AG04450 (cell line): ENCODE data around the gene MRTFA. TPM values are rescaled to one million over a fixed set of nuclear protein-coding genes. Genes with fewer than 3 reads are reported as not detected.

Experiments used
- CTCF ChIA-PET: fragments of 300-600, 350-600 bp; formaldehyde crosslinking; extraction: SDS; loops from one replicate; lab custom pipeline; 2022; ENCODE audit warnings: antibody characterized with exemption, inconsistent platforms; lab: Charles Lee
- POLR2A ChIA-PET: fragments of 350-600 bp; formaldehyde crosslinking; extraction: SDS; loops from one replicate; lab custom pipeline; 2021; ENCODE audit warnings: antibody characterized with exemption, inconsistent platforms; lab: Yijun Ruan, JAX
- DNase-seq: peaks from one replicate; pipeline ENCODE4 v3.0.0-alpha.2; 2011; ENCODE audit warnings: low read depth, low spot score
- H3K27ac ChIP-seq: one replicate; pipeline ENCODE4 v1.5.1; 2012; ENCODE audit warnings: low read depth, low read length, control low read depth
- H3K27me3 ChIP-seq: one replicate; pipeline ENCODE4 v1.6.0; 2012; ENCODE audit warnings: low read length; ENCODE audit not compliant: control insufficient read depth, insufficient read depth
- H3K4me3 ChIP-seq: 2 replicates; pipeline ENCODE4 v1.5.1; 2011; ENCODE audit warnings: mild to moderate bottlenecking, low read depth, low read length, control low read depth
- H3K9me3 ChIP-seq: 2 replicates; pipeline ENCODE4 v1.5.1; 2012; ENCODE audit warnings: low read length; ENCODE audit not compliant: control insufficient read depth, insufficient read depth
- polyA plus RNA-seq: library from polyadenylated mRNA; depleted of rRNA; stranded (reverse); fragments of >200 nt; gene quantifications from 2 replicates; pipeline ENCODE4 v1.2.3, GENCODE V29; 2011
- TF ChIP-seq, protein P1 (sequence below): IDR thresholded peaks from 2 replicates; pipeline ENCODE4 v1.5.1; 2011; ENCODE audit warnings: low read depth, low read length, control low read depth, inconsistent platforms

Gene MRTFA
- polyA plus RNA-seq, 1 experiment, result 6.8 TPM

DNA sequence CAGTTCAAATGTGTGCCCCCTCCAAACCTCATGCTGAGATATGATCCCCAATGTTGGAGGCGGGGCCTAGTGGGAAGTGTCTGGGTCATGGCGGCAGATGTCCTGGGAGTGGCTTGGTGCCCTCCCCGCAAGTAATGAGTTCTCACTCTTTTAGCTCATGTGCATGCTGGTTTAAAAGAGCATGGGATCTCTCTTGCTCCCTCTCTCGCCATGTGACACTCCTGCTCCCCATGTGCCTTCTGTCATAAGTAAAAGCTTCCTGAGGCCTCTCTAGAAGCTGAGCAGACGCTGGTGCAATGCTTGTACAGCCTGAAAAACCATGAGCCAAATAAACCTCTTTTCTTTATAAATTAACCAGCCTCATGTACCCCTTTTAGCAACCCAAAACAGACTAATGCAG lies 167.3 kb downstream of the MRTFA start:
- DNase-seq, result no peak
- no peaks in the 10 kb centered on the region for H3K9me3 ChIP-seq
- TF ChIP-seq, protein P1, sequence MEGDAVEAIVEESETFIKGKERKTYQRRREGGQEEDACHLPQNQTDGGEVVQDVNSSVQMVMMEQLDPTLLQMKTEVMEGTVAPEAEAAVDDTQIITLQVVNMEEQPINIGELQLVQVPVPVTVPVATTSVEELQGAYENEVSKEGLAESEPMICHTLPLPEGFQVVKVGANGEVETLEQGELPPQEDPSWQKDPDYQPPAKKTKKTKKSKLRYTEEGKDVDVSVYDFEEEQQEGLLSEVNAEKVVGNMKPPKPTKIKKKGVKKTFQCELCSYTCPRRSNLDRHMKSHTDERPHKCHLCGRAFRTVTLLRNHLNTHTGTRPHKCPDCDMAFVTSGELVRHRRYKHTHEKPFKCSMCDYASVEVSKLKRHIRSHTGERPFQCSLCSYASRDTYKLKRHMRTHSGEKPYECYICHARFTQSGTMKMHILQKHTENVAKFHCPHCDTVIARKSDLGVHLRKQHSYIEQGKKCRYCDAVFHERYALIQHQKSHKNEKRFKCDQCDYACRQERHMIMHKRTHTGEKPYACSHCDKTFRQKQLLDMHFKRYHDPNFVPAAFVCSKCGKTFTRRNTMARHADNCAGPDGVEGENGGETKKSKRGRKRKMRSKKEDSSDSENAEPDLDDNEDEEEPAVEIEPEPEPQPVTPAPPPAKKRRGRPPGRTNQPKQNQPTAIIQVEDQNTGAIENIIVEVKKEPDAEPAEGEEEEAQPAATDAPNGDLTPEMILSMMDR, result no peak
- H3K27me3 ChIP-seq, result no peaks in the 10 kb centered on the region
- H3K27ac ChIP-seq, result no peak overlapping the region
- no peak overlapping the region for H3K4me3 ChIP-seq
- ChIA-PET POLR2A (no interaction called here), CTCF (no interaction called here)

DNA sequence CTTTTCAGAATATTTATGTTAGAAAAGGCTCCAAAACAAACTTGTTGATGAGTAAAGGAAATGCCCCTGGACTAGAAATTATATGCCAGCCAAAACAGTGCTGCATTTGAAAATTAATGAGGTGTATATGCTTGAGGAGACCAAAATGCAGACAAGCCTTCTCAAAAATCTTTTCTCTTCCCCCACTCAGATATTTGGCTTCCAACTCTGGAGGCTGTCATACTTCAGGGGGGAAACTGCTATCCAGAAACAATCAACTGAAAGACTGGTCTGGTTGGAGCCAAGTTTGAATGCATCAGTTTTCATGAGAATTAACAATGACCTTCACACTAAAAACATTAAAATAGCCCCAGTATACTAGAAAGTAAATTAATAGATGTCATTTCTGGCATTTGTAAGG lies 167.9 kb downstream of the MRTFA start:
- Histone ChIP-seq H3K27me3 (no peaks in the 10 kb centered on the region), H3K4me3 (no peak overlapping the region), H3K9me3 (no peaks in the 10 kb centered on the region), H3K27ac (no peak overlapping the region)
- POLR2A ChIA-PET, result no interaction called here
- CTCF ChIA-PET, result interaction anchor here (0.6 to 1.6 kb wide), 3 partner anchors 19 to 89 kb away, joined by 3 to 6 read pairs (median 4); no protein-coding TSS in a partner anchor
- DNase-seq, result no peak
- TF ChIP-seq, protein P1, result no peak

- Histone ChIP-seq H3K27ac (no peak overlapping the region), H3K27me3 (no peaks in the 10 kb centered on the region), H3K9me3 (no peaks in the 10 kb centered on the region), H3K4me3 (no peak overlapping the region)
- ChIA-PET POLR2A (no interaction called here), CTCF (interaction anchor here (1.1 kb wide), 1 partner anchor 179 kb away, joined by 3 read pairs; no protein-coding TSS in a partner anchor)
- DNase-seq, result no peak
- TF ChIP-seq, protein P1, result no peak
These were observed 169.5 kb downstream of the MRTFA start for GRCh38 chr22:40466976-40467375.

GRCh38 chr22:40463683-40464082 lies 172.8 kb downstream of the MRTFA start:
- no peak overlapping the region for H3K4me3 ChIP-seq
- H3K9me3 ChIP-seq, result no peaks in the 10 kb centered on the region
- TF ChIP-seq, protein P1, result no peak
- no peak overlapping the region for H3K27ac ChIP-seq
- DNase-seq, result no peak
- CTCF ChIA-PET, result no interaction called here
- no peaks in the 10 kb centered on the region for H3K27me3 ChIP-seq
- POLR2A ChIA-PET, result no interaction called here

DNA sequence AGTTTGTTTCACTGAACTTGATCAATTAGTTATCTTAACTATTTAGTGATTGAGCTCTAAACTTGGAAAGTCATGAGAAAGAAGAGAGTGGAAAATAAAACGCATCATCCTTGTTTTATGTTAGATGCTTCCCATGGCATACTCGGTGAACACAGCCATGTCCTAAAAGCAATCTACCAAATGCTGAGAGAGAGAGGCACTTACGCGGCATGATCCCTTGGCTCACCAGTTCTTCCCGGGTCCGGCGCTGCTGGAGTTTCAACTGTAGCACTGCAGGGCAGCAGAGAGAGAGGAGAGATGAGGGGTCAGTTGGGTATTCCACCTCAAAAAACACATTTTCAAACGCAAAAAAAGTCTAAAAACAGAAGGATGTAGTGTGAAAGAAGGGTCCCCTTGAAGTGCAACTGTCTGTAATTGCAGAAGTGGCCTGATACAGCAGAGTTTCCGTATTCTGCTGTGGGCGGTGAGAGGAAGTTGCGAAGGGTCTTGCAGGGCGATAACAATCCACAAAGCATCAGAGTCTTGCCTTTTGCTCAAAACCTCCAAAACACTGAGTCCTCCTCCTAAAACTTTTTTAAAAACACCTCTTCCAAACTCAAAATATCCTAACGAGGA lies 173.4 kb downstream of the MRTFA start:
- no peak overlapping the region for H3K4me3 ChIP-seq
- no peaks in the 10 kb centered on the region for H3K27me3 ChIP-seq
- ChIA-PET POLR2A (no interaction called here), CTCF (interaction anchor here (1.1 to 1.4 kb wide), 2 partner anchors 25 to 26 kb away, joined by 3 to 11 read pairs; no protein-coding TSS in a partner anchor)
- no peak for DNase-seq
- TF ChIP-seq, protein P1, result no peak
- no peak overlapping the region for H3K27ac ChIP-seq
- H3K9me3 ChIP-seq, result no peaks in the 10 kb centered on the region
